HepG2 (cell line): ENCODE results near the gene ZCCHC10. TPM values are rescaled to one million over a fixed set of nuclear protein-coding genes. Genes with fewer than 3 reads are reported as not detected.

ENCODE experiments used
- ATF7 ChIP-seq, 2 experiments: fragments of 450-650 bp in 1 of 2; sonication (generic) in 1 of 2; formaldehyde crosslinking in 1 of 2; IDR thresholded peaks; 2 replicates each; pipeline versions ENCODE4 v1.4.0 to v1.6.1; 2016 to 2020; ENCODE audit warnings: antibody characterized with exemption in 1 of 2, mild to moderate bottlenecking in 1 of 2, missing genetic modification reagents in 1 of 2
- CCDC6 ChIP-seq: sonication (generic); formaldehyde crosslinking; IDR thresholded peaks from 2 replicates; pipeline ENCODE4 v1.8.1; 2022; ENCODE audit warnings: mild to moderate bottlenecking, missing genetic modification reagents, moderate library complexity
- EZH2 ChIP-seq: conservative IDR thresholded peaks from 2 replicates; pipeline ENCODE4 v1.6.1; 2012; ENCODE audit warnings: mild to moderate bottlenecking, low read depth, low read length, moderate library complexity
- FLYWCH1 ChIP-seq: sonication (generic); formaldehyde crosslinking; IDR thresholded peaks from 2 replicates; pipeline ENCODE4 v1.8.1; 2023; ENCODE audit warnings: mild to moderate bottlenecking, missing genetic modification reagents
- FOXC1 ChIP-seq: sonication (generic); formaldehyde crosslinking; IDR thresholded peaks from 2 replicates; pipeline ENCODE4 v1.8.0; 2022; ENCODE audit warnings: mild to moderate bottlenecking, missing genetic modification reagents, borderline replicate concordance
- HMG20A ChIP-seq: IDR thresholded peaks from 2 replicates; pipeline ENCODE4 v1.6.1; 2016; ENCODE audit warnings: borderline replicate concordance
- KLF6 ChIP-seq: IDR thresholded peaks from 2 replicates; pipeline ENCODE4 v1.8.0; 2016; ENCODE audit warnings: missing biosample characterization, missing genetic modification reagents
- MAFK ChIP-seq, 2 experiments: IDR thresholded peaks in 1 of 2; conservative IDR thresholded peaks in 1 of 2; 2 replicates each; pipeline ENCODE4 v1.6.1; 2011; ENCODE audit warnings: improper control_type of control experiment in 2 of 2, low read length in 2 of 2
- NR2F6 ChIP-seq, 2 experiments: IDR thresholded peaks; 2 replicates each; pipeline ENCODE4 v1.6.1; 2016; ENCODE audit warnings: antibody characterized with exemption in 1 of 2, mild to moderate bottlenecking in 1 of 2
- REL ChIP-seq: sonication (generic); formaldehyde crosslinking; conservative IDR thresholded peaks from 2 replicates; pipeline ENCODE4 v1.8.0; 2022; ENCODE audit warnings: mild to moderate bottlenecking, missing genetic modification reagents, moderate library complexity
- REPIN1 ChIP-seq: sonication (generic); formaldehyde crosslinking; IDR thresholded peaks from 2 replicates; pipeline ENCODE4 v1.8.0; 2022; ENCODE audit warnings: missing genetic modification reagents, low read depth, mild to moderate bottlenecking, borderline replicate concordance
- SKI ChIP-seq: fragments of 450-650 bp; IDR thresholded peaks from one replicate; pipeline ENCODE4 v1.6.1; 2018; ENCODE audit warnings: mild to moderate bottlenecking; ENCODE audit not compliant: partially characterized antibody
- TAF1 ChIP-seq: sonication (generic); formaldehyde crosslinking; IDR thresholded peaks from 2 replicates; pipeline ENCODE4 v1.4.0; 2020; ENCODE audit warnings: missing genetic modification reagents
- ZBTB8A ChIP-seq: sonication (generic); formaldehyde crosslinking; IDR thresholded peaks from 2 replicates; pipeline ENCODE4 v1.4.0; 2020; ENCODE audit warnings: mild to moderate bottlenecking, low read depth, missing genetic modification reagents, borderline replicate concordance
- ZFAT ChIP-seq: sonication (generic); formaldehyde crosslinking; conservative IDR thresholded peaks from 2 replicates; pipeline ENCODE4 v1.8.1; 2023; ENCODE audit warnings: missing genetic modification reagents, inconsistent platforms
- ZNF224 ChIP-seq: sonication (generic); formaldehyde crosslinking; IDR thresholded peaks from 2 replicates; pipeline ENCODE4 v1.5.0; 2020; ENCODE audit warnings: mild to moderate bottlenecking, missing genetic modification reagents
- ZNF510 ChIP-seq: sonication (generic); formaldehyde crosslinking; IDR thresholded peaks from 2 replicates; pipeline ENCODE4 v1.4.0; 2020; ENCODE audit warnings: low read depth, mild to moderate bottlenecking, missing genetic modification reagents
- ZNF672 ChIP-seq: sonication (generic); formaldehyde crosslinking; IDR thresholded peaks from 2 replicates; pipeline ENCODE4 v1.8.1; 2022; ENCODE audit warnings: missing genetic modification reagents
- ZNF749 ChIP-seq: sonication (generic); formaldehyde crosslinking; IDR thresholded peaks from 2 replicates; pipeline ENCODE4 v1.8.0; 2022; ENCODE audit warnings: mild to moderate bottlenecking, missing genetic modification reagents, moderate library complexity, borderline replicate concordance
- ZNF75D ChIP-seq: sonication (generic); formaldehyde crosslinking; IDR thresholded peaks from 2 replicates; pipeline ENCODE4 v1.8.1; 2023; ENCODE audit warnings: missing genetic modification reagents, mild to moderate bottlenecking, borderline replicate concordance
- polyA plus RNA-seq, 8 experiments: library from polyadenylated mRNA; depleted of rRNA in 3 of 8; stranded (reverse) in 7 of 8; unstranded in 1 of 8; fragments of >200 nt; fragmentation: Illumina TruSeq in 4 of 8; extraction: Trizol in 4 of 8; gene quantifications; 2 replicates each; pipeline versions ENCODE4 v1.2.1 to v1.2.3, GENCODE V29; 2011 to 2016; ENCODE audit warnings: low read depth in 4 of 8, missing spikeins in 1 of 8, mixed read lengths in 1 of 8; ENCODE audit not compliant: insufficient read depth in 1 of 8
- total RNA-seq, 5 experiments: library from RNA; depleted of rRNA; stranded (reverse); fragments of >200 nt; fragmentation: Illumina TruSeq; extraction: Trizol; gene quantifications; 2 replicates each; pipeline ENCODE4 v1.2.3, GENCODE V29; 2016; ENCODE audit warnings: low read depth in 1 of 5
- TF ChIP-seq, protein P1 (sequence below): sonication (generic); formaldehyde crosslinking; IDR thresholded peaks from 2 replicates; pipeline ENCODE4 v1.8.0; 2022; ENCODE audit warnings: missing genetic modification reagents, mild to moderate bottlenecking, inconsistent platforms, borderline replicate concordance
- TF ChIP-seq, protein P2 (sequence below): sonication (generic); formaldehyde crosslinking; IDR thresholded peaks from 2 replicates; pipeline ENCODE4 v1.5.0; 2020; ENCODE audit warnings: missing genetic modification reagents
- TF ChIP-seq, protein P3 (sequence below): fragments of 450-650 bp; IDR thresholded peaks from 2 replicates; pipeline ENCODE4 v1.6.1; 2017; ENCODE audit warnings: mild to moderate bottlenecking
- TF ChIP-seq, protein P4 (sequence below): IDR thresholded peaks from 2 replicates; pipeline ENCODE4 v1.6.1; 2016; ENCODE audit warnings: control low read depth
- TF ChIP-seq, protein P5 (sequence below): sonication (generic); formaldehyde crosslinking; IDR thresholded peaks from 2 replicates; pipeline ENCODE4 v1.4.0; 2020; ENCODE audit warnings: mild to moderate bottlenecking, missing genetic modification reagents

ZCCHC10 gene
- total and polyA plus RNA-seq, 2 of the 13 experiments (the other 11 are each of a cell fraction or from before 2014, with no cell fraction given): 40.7 to 48.2 TPM

DNA sequence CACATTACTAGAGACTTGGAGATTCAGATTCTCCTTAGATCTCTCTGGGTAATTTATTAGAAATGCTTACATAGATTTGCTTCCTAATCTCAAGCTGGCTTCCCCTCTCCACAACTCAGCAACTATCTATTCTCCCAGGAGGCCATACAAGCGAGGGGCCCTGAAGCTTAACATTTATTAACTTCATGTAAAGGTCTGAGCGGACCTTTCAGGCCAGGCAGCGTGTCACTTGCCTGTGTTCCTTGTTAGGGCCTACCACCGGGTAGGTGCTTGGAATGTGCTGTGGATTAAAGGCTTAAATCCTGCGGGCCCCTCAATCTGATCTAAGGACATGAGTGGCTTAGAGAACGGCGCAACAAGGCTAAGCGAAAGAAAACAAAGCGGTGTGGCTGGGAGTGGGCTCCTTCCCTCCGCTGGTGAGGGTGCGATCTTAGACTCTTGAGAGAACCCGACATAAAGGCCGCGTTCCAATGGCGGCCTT lies 24.8 kb upstream of the ZCCHC10 start (continued):
- TF ChIP-seq FOXC1 (CRISPR knock-in tag) (no peak; the same call in 1 of the 2 replicates), NR2F6 (IDR thresholded peaks at IDR 0.05) (no peak), NR2F6 (CRISPR knock-in tag; IDR thresholded peaks at IDR 0.05) (no peak), KLF6 (no peak), ATF7 (IDR thresholded peaks at IDR 0.05) (no peak), ATF7 (CRISPR knock-in tag; IDR thresholded peaks at IDR 0.05) (no peak), ZBTB8A (CRISPR knock-in tag) (no peak), ZNF672 (no peak), ZNF75D (CRISPR knock-in tag) (no peak), EZH2 (no peak), ZNF224 (CRISPR knock-in tag) (0 out of 2 replicates have a peak, but pooled peaks have one; percentile 20), CCDC6 (CRISPR knock-in tag) (no peak), REPIN1 (no peak), ZNF510 (CRISPR knock-in tag) (0 out of 2 replicates have a peak, but pooled peaks have one; percentile 8), ZNF749 (no peak), MAFK (conservative IDR thresholded peaks at IDR 0.05 in 1 of 2, IDR thresholded peaks at IDR 0.05 in 1 of 2; ENCODE audit: low read length in 2 of 2) (no peak), REL (CRISPR knock-in tag) (no peak), FLYWCH1 (no peak), SKI (no peak), TAF1 (no peak), ZFAT (CRISPR knock-in tag) (0 out of 2 replicates have a peak, but pooled peaks have one; percentile 69), HMG20A (no peak)
- TF ChIP-seq, protein P1, sequence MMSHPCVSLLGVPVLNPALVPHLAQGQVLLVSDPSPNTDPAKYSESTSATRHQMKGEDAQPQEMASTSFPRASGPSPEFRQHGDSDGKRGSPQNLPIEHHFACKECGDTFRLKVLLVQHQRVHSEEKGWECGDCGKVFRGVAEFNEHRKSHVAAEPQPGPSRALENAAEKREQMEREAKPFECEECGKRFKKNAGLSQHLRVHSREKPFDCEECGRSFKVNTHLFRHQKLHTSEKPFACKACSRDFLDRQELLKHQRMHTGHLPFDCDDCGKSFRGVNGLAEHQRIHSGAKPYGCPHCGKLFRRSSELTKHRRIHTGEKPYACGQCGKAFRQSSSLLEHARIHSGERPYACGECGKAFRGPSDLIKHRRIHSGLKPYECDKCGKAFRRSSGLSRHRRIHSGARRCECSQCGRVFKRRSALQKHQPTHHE: peak; percentile 24; the same call in 1 of the 2 replicates
- TF ChIP-seq, protein P2, sequence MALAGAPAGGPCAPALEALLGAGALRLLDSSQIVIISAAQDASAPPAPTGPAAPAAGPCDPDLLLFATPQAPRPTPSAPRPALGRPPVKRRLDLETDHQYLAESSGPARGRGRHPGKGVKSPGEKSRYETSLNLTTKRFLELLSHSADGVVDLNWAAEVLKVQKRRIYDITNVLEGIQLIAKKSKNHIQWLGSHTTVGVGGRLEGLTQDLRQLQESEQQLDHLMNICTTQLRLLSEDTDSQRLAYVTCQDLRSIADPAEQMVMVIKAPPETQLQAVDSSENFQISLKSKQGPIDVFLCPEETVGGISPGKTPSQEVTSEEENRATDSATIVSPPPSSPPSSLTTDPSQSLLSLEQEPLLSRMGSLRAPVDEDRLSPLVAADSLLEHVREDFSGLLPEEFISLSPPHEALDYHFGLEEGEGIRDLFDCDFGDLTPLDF: no peak
- TF ChIP-seq, protein P3, sequence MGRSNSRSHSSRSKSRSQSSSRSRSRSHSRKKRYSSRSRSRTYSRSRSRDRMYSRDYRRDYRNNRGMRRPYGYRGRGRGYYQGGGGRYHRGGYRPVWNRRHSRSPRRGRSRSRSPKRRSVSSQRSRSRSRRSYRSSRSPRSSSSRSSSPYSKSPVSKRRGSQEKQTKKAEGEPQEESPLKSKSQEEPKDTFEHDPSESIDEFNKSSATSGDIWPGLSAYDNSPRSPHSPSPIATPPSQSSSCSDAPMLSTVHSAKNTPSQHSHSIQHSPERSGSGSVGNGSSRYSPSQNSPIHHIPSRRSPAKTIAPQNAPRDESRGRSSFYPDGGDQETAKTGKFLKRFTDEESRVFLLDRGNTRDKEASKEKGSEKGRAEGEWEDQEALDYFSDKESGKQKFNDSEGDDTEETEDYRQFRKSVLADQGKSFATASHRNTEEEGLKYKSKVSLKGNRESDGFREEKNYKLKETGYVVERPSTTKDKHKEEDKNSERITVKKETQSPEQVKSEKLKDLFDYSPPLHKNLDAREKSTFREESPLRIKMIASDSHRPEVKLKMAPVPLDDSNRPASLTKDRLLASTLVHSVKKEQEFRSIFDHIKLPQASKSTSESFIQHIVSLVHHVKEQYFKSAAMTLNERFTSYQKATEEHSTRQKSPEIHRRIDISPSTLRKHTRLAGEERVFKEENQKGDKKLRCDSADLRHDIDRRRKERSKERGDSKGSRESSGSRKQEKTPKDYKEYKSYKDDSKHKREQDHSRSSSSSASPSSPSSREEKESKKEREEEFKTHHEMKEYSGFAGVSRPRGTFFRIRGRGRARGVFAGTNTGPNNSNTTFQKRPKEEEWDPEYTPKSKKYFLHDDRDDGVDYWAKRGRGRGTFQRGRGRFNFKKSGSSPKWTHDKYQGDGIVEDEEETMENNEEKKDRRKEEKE: no peak
- TF ChIP-seq, protein P4, sequence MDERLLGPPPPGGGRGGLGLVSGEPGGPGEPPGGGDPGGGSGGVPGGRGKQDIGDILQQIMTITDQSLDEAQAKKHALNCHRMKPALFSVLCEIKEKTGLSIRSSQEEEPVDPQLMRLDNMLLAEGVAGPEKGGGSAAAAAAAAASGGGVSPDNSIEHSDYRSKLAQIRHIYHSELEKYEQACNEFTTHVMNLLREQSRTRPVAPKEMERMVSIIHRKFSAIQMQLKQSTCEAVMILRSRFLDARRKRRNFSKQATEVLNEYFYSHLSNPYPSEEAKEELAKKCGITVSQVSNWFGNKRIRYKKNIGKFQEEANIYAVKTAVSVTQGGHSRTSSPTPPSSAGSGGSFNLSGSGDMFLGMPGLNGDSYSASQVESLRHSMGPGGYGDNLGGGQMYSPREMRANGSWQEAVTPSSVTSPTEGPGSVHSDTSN (CRISPR knock-in tag): no peak
- TF ChIP-seq, protein P5, sequence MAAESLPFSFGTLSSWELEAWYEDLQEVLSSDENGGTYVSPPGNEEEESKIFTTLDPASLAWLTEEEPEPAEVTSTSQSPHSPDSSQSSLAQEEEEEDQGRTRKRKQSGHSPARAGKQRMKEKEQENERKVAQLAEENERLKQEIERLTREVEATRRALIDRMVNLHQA: no peak
